SK-N-SH treated with all-trans-retinoic acid at 6 μM for 48 hours (cell line): Measurements from ENCODE around the gene PBX3.

Experiments used
- ATAC-seq: fragments of 200-7000 bp; cut with Tn5 transposase; 3 replicates; pipeline ENCODE4 v1.9.1; 2020; ENCODE audit warnings: mild to moderate bottlenecking, moderate library complexity
- ARNTL ChIP-seq: fragments of 450-650 bp; formaldehyde crosslinking; IDR thresholded peaks from 2 replicates; pipeline ENCODE4 v1.5.0; 2020; ENCODE audit warnings: low read depth, mild to moderate bottlenecking, moderate library complexity, borderline replicate concordance
- BACH2 ChIP-seq: fragments of 250-450 bp; sonication (Bioruptor Pico); IDR thresholded peaks from 2 replicates; pipeline ENCODE4 v1.9.0; 2021; ENCODE audit warnings: mild to moderate bottlenecking, borderline replicate concordance
- CSDC2 ChIP-seq: fragments of 250-450 bp; sonication (Bioruptor Pico); IDR thresholded peaks from 2 replicates; pipeline ENCODE4 v1.5.0; 2020; ENCODE audit warnings: mild to moderate bottlenecking, moderate library complexity
- ESRRG ChIP-seq: fragments of 250-450 bp; sonication (Bioruptor Pico); IDR thresholded peaks from 2 replicates; pipeline ENCODE4 v1.6.1; 2021; ENCODE audit warnings: mild to moderate bottlenecking
- GLIS3 ChIP-seq: fragments of 250-450 bp; sonication (Bioruptor Pico); IDR thresholded peaks from 2 replicates; pipeline ENCODE4 v1.5.0; 2020; ENCODE audit warnings: mild to moderate bottlenecking, moderate library complexity
- ISL1 ChIP-seq: fragments of 250-450 bp; sonication (Bioruptor Pico); IDR thresholded peaks from 2 replicates; pipeline ENCODE4 v2.1.2; 2022; ENCODE audit warnings: mild to moderate bottlenecking, moderate library complexity
- OSR1 ChIP-seq: fragments of 250-450 bp; sonication (Bioruptor Pico); IDR thresholded peaks from 2 replicates; pipeline ENCODE4 v1.8.0; 2022; ENCODE audit warnings: moderate library complexity, mild to moderate bottlenecking, inconsistent platforms
- POU6F1 ChIP-seq: fragments of 250-450 bp; sonication (Bioruptor Pico); IDR thresholded peaks from 2 replicates; pipeline ENCODE4 v1.8.0; 2021; ENCODE audit warnings: low read depth, mild to moderate bottlenecking, moderate library complexity, borderline replicate concordance
- PPARA ChIP-seq: fragments of 250-450 bp; sonication (Bioruptor Pico); IDR thresholded peaks from 2 replicates; pipeline ENCODE4 v1.5.0; 2020; ENCODE audit warnings: mild to moderate bottlenecking, borderline replicate concordance
- TCF4 ChIP-seq: fragments of 250-450 bp; sonication (Bioruptor Pico); IDR thresholded peaks from 2 replicates; pipeline ENCODE4 v1.8.0; 2021; ENCODE audit warnings: mild to moderate bottlenecking, moderate library complexity, borderline replicate concordance
- TOX ChIP-seq: fragments of 250-450 bp; sonication (Bioruptor Pico); IDR thresholded peaks from 2 replicates; pipeline ENCODE4 v1.8.0; 2021; ENCODE audit warnings: mild to moderate bottlenecking, moderate library complexity, borderline replicate concordance
- TSHZ2 ChIP-seq: fragments of 250-450 bp; sonication (Bioruptor Pico); IDR thresholded peaks from 2 replicates; pipeline ENCODE4 v1.5.0; 2020; ENCODE audit warnings: mild to moderate bottlenecking, moderate library complexity
- ZC3H10 ChIP-seq: fragments of 250-450 bp; sonication (Bioruptor Pico); IDR thresholded peaks from 2 replicates; pipeline ENCODE4 v1.5.1; 2021; ENCODE audit warnings: mild to moderate bottlenecking, moderate library complexity
- ZFP3 ChIP-seq: fragments of 250-450 bp; sonication (Bioruptor Pico); IDR thresholded peaks from 2 replicates; pipeline ENCODE4 v1.5.0; 2020; ENCODE audit warnings: mild to moderate bottlenecking, moderate library complexity
- ZFP30 ChIP-seq: fragments of 450-650 bp; formaldehyde crosslinking; IDR thresholded peaks from 2 replicates; pipeline ENCODE4 v1.5.0; 2022; ENCODE audit warnings: mild to moderate bottlenecking, moderate library complexity
- ZNF565 ChIP-seq: fragments of 450-650 bp; formaldehyde crosslinking; conservative IDR thresholded peaks from 2 replicates; pipeline ENCODE4 v1.5.0; 2020; ENCODE audit warnings: low read depth, mild to moderate bottlenecking, moderate library complexity
- ZNF70 ChIP-seq: fragments of 450-650 bp; formaldehyde crosslinking; IDR thresholded peaks from 2 replicates; pipeline ENCODE4 v1.5.0; 2020; ENCODE audit warnings: mild to moderate bottlenecking, moderate library complexity
- ZNF8 ChIP-seq: fragments of 450-650 bp; formaldehyde crosslinking; IDR thresholded peaks from 2 replicates; pipeline ENCODE4 v1.5.0; 2020; ENCODE audit warnings: mild to moderate bottlenecking, moderate library complexity
- TF ChIP-seq, protein P1 (sequence below): fragments of 250-450 bp; sonication (Bioruptor Pico); IDR thresholded peaks from 2 replicates; pipeline ENCODE4 v1.5.1; 2021; ENCODE audit warnings: mild to moderate bottlenecking, moderate library complexity
- TF ChIP-seq, protein P2 (sequence below): fragments of 250-450 bp; sonication (Bioruptor Pico); IDR thresholded peaks from 2 replicates; pipeline ENCODE4 v1.5.1; 2020; ENCODE audit warnings: low read depth, mild to moderate bottlenecking, moderate library complexity
- TF ChIP-seq, protein P3 (sequence below): fragments of 250-450 bp; sonication (Bioruptor Pico); IDR thresholded peaks from 2 replicates; pipeline ENCODE4 v1.8.0; 2020; ENCODE audit warnings: mild to moderate bottlenecking, moderate library complexity, borderline replicate concordance

The PBX3 gene

GRCh38 chr9:126000731-126001580, 253.8 kb downstream of the PBX3 start:
- ATAC-seq: no peak
- TF ChIP-seq ZFP3 (CRISPR knock-in tag): no peak
- TF ChIP-seq GLIS3 (CRISPR knock-in tag): no peak
- TF ChIP-seq ZNF8 (CRISPR knock-in tag): no peak

GRCh38 chr9:126001581-126002225, 254.5 kb downstream of the PBX3 start:
- TF ChIP-seq, protein P1, sequence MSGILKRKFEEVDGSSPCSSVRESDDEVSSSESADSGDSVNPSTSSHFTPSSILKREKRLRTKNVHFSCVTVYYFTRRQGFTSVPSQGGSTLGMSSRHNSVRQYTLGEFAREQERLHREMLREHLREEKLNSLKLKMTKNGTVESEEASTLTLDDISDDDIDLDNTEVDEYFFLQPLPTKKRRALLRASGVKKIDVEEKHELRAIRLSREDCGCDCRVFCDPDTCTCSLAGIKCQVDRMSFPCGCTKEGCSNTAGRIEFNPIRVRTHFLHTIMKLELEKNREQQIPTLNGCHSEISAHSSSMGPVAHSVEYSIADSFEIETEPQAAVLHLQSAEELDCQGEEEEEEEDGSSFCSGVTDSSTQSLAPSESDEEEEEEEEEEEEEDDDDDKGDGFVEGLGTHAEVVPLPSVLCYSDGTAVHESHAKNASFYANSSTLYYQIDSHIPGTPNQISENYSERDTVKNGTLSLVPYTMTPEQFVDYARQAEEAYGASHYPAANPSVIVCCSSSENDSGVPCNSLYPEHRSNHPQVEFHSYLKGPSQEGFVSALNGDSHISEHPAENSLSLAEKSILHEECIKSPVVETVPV: no peak
- no peak for TF ChIP-seq OSR1
- TF ChIP-seq POU6F1 (CRISPR knock-in tag): no peak
- TF ChIP-seq ZFP30 (CRISPR knock-in tag): no peak
- no peak for TF ChIP-seq ISL1 (CRISPR knock-in tag)
- no peak for TF ChIP-seq ZNF70 (CRISPR knock-in tag)
- TF ChIP-seq, protein P2, sequence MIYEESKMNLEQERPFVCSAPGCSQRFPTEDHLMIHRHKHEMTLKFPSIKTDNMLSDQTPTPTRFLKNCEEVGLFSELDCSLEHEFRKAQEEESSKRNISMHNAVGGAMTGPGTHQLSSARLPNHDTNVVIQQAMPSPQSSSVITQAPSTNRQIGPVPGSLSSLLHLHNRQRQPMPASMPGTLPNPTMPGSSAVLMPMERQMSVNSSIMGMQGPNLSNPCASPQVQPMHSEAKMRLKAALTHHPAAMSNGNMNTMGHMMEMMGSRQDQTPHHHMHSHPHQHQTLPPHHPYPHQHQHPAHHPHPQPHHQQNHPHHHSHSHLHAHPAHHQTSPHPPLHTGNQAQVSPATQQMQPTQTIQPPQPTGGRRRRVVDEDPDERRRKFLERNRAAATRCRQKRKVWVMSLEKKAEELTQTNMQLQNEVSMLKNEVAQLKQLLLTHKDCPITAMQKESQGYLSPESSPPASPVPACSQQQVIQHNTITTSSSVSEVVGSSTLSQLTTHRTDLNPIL: no peak
- TF ChIP-seq TSHZ2 (CRISPR knock-in tag): no peak
- no peak for TF ChIP-seq TCF4 (CRISPR knock-in tag)
- TF ChIP-seq ARNTL (CRISPR knock-in tag): no peak
- no peak for TF ChIP-seq ZNF565 (CRISPR knock-in tag)
- TF ChIP-seq PPARA (CRISPR knock-in tag): no peak
- TF ChIP-seq TOX (CRISPR knock-in tag): no peak
- no peak for TF ChIP-seq BACH2 (CRISPR knock-in tag)
- no peak for TF ChIP-seq CSDC2 (CRISPR knock-in tag)
- no peak for TF ChIP-seq ZC3H10 (CRISPR knock-in tag)
- TF ChIP-seq, protein P3, sequence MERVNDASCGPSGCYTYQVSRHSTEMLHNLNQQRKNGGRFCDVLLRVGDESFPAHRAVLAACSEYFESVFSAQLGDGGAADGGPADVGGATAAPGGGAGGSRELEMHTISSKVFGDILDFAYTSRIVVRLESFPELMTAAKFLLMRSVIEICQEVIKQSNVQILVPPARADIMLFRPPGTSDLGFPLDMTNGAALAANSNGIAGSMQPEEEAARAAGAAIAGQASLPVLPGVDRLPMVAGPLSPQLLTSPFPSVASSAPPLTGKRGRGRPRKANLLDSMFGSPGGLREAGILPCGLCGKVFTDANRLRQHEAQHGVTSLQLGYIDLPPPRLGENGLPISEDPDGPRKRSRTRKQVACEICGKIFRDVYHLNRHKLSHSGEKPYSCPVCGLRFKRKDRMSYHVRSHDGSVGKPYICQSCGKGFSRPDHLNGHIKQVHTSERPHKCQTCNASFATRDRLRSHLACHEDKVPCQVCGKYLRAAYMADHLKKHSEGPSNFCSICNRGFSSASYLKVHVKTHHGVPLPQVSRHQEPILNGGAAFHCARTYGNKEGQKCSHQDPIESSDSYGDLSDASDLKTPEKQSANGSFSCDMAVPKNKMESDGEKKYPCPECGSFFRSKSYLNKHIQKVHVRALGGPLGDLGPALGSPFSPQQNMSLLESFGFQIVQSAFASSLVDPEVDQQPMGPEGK (CRISPR knock-in tag): no peak
- TF ChIP-seq ZFP3 (CRISPR knock-in tag): no peak
- no peak for TF ChIP-seq ESRRG (CRISPR knock-in tag)
- ATAC-seq: no peak
